GM21526 (cell line): ENCODE data around the gene GFER.
A peak's percentile ranks its signal among the peaks of the same experiment; 100 is the strongest.

Source experiments
- ATAC-seq: cut with Tn5 transposase; IDR thresholded peaks from one replicate; pipeline ENCODE4 v1.9.1; 2021; ENCODE audit warnings: moderate library complexity; ENCODE audit not compliant: unreplicated experiment, low FRiP score

The GFER gene

DNA sequence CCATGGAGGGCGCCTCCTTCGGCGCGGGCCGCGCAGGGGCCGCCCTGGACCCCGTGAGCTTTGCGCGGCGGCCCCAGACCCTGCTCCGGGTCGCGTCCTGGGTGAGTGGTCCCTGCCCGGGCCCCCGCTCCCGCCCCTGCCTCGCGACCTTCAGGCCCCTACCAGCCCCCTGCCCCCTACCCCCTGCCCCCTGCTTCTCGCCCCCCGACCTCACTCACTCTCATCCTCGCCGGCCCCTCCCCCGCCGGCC, 6.0 kb downstream of the GFER start:
- ATAC-seq: no peak

DNA sequence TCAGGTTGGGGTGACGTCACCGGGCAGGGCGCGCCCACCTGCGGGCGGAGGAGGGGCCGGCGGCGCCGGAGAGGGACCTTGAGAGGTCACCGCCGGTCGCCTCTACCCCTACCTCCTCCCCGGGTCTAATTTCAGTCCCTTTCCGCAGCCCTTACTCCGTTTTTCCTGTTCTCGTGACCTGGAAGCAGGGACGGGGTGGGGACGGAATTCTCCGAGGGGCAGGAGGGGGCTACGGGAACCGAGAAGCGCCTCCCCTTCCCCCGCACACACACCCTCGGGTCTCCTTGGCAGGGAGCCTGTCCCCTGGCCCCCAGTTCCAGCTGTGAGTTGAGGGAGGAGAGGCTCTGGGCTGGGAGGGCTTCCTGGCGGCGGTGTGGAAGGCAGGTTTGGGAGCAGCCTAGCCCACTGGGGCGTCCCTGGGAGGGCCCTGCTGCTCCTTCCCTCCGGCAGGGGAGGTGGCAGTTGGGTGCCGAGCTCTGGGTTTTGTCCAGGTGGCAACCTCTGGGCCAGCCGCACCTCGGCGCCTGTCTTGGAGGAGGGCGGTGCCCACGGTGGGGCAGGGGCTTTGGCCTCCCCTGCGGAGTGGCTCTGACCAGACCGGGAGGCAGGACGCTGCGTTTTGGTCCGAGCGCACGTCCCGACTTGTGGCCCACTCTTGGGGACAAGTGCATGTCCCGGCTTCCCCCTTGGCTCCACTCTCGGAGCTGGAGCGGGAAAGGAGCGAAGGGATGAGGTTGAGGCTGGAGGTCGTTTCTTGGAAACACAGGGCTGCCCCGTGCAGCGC, 6.5 kb downstream of the GFER start:
- no peak for ATAC-seq

DNA sequence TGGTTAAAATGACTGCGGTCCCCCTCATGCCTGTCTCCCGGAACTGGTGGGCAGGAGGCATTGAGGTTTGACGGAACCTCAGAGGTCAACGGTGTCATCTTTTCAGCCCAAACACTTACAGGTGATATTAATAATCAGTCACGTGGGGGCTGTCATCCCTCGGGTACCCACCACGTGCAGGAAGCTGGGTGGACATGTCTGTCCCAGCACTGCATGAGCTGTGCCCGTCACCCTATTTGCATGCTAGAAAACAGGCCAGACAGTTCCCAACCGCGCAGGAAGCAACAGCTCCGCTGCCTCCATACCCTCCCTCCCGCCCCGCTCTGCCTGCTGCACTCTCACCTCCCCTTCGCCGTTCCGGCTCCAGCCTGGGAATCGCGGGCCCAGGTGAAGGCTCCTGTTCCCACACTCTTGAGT, 7.2 kb downstream of the GFER start:
- no peak for ATAC-seq

DNA sequence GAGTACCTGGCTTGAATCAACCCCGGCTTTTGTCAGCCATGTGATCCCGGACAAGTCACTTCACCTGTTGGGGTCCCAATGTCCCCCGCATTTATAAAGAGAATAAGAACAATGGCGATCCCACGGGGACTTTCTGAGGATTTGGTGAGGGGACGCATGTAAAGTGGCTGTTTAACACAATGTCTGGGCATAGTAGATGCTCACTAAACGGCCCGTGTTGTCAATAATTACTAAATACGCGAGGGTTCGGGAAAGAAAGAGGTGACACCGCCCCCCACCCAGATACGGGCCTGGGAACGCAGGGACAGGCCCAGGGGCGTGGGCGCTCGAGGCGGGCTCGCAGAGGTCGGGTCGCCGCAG, 7.6 kb downstream of the GFER start:
- no peak for ATAC-seq

DNA sequence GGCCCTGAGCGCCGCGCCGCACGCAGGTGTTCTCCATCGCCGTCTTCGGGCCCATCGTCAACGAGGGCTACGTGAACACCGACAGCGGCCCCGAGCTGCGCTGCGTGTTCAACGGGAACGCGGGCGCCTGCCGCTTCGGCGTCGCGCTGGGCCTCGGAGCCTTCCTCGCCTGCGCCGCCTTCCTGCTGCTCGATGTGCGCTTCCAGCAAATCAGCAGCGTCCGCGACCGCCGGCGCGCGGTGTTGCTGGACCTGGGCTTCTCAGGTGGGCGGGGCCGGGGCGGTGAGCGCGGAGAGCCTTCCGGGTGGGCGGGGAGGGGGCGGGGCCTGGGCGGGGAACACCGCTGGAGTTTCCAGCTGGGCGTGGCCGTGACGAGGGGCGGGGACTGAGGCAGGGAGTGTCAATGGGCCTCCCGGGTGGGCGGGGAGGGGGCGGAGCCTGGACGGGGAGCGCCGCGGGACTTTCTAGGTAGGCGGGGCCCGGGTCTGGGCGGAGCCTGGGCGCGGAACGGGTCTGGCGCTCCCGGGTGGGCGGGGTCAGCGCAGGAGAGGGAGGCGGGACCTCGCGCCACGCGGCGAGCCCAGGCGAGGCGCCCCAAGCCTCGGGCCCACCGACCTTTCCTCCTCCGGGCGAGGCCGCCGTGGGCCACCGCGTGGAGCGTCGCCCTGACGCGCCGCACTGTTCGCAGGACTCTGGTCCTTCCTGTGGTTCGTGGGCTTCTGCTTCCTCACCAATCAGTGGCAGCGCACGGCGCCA, 8.1 kb downstream of the GFER start:
- ATAC-seq: peak; percentile 39

DNA sequence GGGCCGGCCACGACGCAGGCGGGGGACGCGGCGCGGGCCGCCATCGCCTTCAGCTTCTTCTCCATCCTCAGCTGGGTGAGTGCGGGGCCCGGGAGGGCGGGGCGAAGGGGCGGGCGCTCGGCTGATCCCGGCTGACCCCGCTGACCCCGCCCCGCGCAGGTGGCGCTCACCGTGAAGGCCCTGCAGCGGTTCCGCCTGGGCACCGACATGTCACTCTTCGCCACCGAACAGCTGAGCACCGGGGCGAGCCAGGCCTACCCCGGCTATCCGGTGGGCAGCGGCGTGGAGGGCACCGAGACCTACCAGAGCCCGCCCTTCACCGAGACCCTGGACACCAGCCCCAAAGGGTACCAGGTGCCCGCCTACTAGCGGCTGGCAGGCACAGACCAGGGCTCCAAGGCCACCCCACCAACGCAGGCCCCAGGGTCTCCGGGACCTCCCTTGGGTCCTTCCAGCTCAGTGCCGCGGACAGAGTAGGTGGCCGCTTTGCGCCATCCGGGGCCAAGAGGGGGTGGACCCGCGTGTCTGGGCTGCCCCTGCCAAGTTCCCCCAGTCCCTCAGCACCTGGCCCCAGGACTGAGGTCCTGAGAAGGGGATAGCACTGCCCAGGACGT, 8.8 kb downstream of the GFER start:
- no peak for ATAC-seq

DNA sequence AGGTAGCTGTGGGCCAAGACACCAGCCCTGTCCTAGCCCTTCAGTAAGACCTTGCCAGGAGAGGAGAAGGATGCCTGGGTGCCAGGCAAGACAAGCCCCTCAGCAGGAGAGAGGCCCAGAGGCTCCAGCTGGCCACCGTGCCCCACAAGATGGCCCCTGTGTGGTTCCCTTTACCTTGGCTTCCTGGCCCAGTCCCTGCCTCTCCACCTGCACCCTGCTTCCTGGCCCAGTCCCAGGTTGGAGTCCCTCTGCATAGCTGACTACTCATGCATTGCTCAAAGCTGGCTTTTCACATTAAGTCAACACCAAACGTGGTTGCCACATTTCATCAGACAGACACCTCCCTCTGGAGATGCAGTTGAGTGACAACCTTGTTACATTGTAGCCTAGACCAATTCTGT, 9.7 kb downstream of the GFER start:
- no peak for ATAC-seq

DNA sequence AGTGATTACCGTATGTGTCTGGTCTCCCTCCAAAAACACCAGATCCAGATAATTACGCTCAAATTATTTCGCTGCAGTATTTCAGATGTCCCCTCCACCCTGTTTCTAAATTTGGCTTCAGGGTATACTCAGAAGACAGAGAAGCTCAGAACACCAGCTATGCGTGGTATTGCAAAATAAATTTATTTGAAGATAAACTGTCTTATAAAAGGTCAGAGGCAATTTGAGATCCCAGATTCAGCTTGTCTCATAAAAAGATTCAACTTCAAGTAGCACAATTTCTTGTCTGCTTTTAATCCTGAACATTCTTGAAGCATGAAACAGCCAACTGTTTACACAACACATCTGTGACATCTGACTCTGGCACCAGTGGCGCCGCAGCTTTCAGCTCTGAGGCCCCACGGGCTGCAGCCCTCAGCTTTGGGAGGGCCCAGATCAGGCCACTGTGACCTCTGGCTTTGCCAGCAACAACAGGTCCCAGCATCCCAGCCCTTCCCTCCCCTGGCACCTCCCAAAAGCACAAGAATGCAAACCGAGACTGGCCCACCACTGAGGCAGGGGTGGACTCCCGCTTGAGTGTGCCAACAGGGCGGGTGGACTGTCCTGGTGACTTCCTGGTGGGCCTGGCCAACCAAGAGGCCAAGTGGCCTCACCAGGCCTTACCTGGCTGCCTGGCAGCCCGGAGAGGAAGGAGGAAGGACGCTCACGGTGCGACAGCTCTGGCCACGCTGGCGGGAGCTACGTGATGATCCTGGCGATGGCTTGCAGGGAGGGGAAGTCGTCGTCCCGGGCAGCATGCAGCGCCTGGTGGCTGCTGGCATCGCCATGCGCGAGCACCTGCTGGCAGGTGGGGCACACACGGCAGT, 13.7 kb downstream of the GFER start:
- ATAC-seq: no peak

DNA sequence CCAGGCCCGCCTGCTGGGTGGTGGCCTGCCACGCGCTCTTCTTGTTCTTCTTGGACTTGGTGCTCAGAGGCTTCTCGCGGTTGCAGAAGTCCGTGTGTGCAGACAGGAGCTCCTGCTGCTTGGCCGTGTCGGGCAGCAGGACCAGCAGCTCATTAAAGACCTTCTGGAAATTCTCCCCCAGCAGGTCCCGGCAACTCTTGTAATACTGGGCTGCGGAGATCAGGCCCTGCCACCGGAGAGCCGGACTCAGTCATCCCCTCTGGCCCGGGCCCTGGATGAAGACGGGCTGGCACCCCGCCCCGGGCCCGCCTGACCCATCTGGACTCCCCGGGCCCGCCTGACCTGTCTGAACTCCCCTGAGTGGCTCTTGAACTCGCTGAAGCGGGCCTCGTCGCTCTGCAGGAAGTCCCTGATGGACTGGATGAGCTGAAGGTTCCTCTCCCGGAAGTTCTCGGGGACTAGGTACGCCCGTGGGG, 14.4 kb downstream of the GFER start:
- no peak for ATAC-seq

DNA sequence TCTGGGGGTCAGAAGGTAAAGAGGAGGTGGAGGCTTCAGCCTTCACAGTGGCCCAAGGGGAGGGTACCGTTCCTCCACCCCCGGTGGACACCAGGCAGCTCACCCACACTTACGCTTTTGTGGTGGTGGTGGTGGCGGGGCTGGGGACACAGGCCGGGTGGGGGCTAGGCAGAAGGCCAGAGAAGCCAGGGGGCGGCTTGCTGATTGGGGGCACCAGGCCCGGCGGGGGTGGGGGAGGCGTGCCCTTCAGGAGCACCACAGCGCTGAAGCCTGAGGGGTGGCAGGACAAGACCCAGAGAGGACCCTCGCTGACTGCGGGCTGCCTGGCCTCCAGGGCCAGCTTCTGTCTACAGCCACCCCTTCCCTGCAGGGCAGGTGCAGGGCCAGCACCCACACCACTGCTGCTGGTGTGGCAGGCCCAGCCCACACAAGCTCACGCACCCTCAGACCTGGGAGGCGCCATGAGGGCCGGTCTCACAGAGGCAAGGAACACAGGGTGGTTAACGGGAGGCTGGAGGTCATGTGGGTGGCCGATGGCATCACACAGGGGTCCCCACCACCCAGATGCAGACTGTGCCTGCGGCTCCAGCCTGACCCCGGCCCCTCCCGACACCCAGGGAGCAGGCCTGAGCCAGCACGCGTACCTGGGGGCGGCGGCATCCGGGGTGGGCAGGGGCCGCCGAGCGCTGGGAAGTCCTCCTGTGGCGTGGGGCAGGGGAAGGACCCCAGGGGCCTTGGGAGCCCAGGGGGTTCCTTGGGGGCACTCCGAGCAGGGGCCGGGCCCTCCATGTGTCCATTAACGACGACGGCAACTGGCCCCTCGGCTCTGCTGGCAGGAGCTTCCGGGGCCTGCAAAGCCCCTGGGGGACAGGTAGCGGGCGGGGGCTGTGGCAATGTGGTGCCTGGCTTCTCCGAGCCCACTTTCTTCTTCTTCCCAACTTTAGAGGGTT, 15.1 kb downstream of the GFER start:
- ATAC-seq: no peak

DNA sequence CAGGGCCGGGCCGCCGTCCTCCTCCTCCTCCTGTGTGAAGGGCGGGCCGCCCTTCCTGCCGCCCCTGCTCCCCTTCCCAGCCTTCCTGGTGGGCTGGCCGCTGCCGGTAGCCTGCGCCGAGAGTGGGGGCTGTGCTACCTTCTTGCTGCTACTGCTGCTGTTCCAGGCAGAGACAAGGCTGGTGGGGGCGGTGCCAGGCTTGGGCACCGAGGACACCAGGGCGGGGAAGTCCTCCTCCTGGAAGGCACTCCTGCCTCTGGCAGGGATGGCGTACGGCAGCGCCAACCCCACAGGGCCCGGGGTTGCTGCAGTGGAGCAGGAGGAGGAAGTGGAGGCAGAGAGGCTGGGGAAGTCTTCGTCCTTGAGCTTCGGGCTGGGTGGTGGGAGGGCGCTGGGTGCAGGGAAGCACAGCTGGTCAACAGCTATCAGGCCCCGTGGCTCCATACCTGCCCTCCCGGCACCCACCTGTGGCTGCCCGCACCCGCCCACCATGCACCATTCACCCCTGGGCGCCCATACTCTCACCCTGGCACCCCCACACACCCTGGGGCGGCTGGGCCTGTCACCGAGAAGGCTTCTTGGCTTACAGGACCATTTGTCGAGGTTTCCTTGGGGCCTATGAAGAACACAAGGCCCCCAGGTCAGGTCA, 16.0 kb downstream of the GFER start:
- ATAC-seq: no peak

DNA sequence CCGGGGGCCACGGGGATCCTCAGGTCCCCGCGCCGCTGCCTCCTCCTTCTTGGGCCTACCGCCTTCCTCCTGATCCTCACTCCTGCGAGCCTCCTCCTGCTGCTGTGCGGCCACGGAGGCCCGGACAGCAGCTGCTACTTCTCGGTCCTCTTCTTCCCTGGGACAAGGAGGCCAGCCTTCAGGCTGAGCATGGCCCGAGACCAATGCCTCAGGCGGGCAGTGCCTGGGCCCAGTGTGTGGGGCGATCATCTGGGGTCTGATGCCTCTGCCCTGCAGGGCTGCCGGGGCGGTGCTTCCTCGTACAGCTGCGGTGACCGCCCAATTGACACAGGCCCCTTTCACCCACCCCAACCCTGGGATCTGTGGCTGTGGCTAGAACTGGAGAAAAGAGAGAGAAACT, 17.0 kb downstream of the GFER start:
- ATAC-seq: no peak

DNA sequence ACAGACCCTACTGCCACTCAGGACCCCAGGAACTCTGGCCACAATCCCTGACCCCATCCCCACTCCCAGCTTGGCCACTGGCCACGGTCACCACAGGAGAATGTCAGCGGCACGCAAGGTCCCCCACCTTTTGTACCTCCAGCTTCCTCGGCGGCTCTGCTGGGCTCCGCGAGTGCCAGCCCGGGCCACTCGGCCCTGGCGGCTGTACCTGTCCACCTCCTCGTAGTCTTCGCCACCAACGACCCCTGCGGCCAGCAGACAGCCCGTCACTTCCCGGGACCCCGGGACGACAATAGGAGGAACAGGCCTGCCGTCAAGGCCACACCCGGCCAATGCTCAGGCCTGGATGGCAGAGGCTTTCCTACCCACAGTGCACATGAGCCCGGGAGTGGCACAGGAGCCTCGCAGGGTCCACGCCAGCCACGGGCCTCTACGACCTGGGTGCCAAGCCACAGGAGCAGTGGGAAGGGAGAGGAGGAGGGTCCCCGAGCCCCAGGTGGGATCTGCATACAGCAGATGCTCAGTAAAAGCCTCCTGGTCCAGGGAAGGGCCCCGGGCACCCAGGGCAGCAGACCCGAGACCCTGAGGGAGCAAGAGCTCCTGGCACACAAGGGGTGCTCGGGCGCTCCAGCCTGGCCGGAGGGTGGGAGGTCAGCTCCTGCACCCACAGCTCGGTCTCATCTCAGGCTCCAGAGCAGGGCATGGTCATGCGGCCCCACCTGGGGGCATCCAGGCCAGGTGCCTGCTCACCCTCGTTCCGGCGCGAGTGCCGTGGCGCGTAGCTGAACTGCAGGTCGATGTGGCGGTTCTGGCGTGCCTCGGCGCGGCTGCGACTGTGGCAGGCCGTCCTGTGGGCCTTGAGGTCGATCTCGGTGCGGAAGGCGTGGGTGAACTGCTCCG, 17.7 kb downstream of the GFER start:
- no peak for ATAC-seq

DNA sequence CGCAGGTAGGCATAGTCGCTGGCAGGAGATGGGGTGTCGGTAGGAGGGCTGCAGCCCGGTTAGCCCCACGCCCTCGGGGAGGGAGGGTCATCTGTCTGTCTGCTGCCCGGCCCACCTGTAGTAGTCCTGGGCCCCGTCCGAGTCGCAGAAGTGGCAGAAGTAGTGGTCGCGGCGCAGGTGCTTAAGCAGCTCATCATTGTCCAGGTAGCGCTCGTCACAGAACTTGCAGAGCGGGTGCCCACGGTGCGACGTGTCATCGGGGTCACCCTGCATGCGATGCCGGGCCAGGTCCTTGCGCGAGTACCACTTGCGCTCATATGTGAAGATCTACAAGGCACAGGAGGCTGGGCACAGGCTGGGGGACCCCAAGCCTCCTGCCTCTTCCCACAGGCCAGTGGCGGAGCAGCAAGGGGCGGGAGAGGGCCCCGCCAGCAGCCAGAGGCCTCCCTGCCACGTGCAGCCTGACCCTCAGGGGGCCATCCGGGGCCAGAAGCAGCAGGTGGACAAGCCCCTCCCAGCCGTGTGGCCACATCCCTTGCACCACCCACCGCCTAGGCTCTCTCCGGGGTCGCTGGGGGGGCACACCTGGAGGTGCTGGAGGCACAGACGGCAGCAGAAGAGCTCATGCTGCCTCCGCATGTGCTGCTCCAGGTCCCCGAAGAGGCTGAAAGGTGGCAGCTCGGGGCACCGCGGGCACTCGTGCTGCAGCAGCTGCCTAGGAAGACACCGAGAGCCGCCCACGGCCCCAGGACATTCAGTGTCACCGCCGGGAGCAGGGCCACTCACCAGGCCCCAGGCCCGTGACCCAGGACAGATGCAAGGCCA, 18.6 kb downstream of the GFER start:
- ATAC-seq: no peak

DNA sequence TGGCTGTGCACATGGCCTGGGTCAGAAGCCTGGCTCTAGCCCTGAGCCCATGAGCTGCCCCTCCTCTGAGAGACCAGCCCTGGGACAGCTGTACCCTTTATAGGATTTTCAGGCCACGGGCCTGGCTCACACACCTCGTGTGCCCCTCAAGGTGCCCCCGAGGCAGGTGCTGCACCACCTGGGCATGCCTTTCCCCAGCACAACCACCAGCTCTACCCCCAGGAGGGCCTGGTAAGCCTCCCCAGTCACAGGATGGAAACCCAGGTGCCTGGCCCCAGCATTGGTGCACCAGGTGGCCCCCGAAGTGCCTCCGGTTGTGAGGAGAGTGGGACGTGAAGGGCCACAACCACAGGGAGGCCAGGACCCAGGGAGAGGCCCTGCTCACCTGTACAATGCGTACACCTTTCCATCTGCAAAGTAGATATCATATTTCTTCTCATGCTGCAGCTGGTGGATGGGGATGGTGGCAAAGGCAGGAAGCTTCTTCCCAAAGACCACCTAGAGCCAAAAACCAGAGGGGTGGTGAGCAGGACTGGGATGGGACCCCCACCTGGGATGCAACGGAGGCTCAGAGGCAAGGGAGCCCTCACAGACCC, 19.3 kb downstream of the GFER start:
- no peak for ATAC-seq

DNA sequence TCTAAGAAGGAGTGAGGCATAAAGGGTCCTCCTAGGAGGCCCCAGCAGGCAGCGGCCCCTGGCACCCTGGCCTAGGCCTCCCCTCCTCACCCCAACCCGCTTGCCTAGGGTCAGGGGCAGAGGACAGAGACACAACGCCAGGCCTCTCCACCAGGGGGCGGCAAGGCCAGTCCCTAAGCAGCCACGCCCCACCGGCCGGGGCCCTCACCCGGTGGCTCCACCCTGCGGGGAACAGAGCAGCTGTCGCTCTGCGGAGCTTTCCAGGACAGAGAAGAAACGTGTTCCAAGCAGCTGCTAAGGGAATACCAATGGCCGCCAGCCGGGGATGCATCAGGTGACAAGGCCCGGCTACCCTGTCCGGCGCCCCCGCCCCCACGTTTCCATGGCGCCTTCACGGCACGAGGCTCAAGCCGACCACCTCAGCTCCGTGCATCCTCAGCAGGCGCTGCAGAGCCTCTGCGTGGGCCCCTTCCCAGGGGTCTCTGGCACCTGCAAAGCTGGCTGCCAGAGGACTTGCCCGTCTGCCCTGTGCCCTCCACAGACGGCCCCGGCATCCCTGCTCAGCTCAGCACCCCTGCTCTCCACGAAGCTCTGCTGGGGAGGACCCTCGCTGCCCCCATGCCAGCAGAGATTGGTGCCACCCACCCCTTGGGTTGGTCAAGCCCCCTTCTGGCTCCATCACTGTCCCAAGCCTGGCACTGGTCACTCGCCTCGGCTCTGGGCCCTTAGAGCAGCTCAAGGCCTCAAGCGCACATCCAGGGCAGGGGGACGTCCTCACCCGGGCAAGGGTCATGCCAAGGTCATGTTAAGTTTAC, 20.0 kb downstream of the GFER start:
- no peak for ATAC-seq
